Stimulated activated CD4-positive, alpha-beta T cell treated with anti-CD3 and anti-CD28 coated beads, TNF-alpha, amount 100 ng/mL, for 1 hour (primary cell): ENCODE data around the gene USH2A.

ENCODE experiments used
- DNase-seq, 3 donors: peaks; one replicate each; pipeline ENCODE4 v3.0.0-alpha.2; 2020; ENCODE audit warnings: low read depth in 3 of 3, low spot score in 1 of 3

USH2A gene

DNA sequence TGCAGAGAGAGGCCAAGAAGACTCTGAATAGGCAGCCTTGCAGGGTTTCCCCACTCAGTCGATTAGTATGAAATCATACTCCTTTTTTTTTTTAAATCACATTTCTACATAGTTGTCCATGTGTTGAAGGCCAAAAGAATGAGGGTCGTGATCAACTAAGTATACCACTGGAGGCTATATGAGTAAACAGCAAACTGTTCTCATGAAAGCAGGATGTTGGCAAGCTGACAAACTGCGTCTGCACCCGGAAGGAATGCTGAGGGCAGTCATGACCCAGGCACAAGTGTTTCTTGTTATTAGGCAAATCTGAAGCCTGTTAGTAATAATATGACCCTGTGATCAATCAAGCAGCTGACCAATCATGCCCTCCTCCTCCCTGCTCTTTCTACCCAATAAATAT, 213.2 kb downstream of the USH2A start:
- DNase-seq = no peak

DNA sequence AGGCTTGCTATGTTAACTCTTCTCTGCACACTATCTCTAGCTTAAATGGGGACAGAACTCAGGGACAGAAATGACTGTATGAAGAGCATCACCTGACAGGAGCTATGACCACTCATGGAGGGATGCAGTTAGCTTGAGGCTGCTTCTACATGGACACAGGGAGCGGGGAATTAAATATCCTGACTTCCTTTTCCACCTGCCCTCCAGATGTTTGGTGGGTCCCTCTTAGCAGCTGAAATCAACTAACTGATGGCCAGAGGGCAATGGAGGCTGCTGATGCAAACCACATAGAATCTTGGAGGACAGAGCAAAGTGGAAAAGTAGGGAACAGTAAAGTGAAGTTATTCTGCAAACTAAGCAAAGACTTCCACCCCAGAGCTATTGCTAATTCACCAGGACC, 214.1 kb downstream of the USH2A start:
- DNase-seq = no peak

DNA sequence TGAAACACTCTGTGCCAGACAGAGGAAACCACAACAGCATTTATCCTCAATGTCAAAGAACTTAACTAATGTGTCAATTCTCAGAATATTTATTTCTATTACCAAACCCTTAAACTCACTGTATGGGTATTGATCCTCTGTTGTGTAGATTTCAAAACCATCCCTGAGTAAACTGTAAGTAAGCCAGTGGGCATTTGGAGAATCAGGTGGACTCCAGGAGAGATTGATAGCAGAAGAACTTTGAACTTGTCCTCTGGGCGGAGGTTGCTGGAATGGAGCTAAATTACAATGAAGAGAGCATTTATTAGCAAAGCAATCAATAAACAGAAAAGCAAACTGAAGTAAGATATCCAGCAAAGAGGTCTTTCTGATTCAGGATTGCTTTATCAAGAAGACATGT, 216.1 kb downstream of the USH2A start:
- DNase-seq = no peak

DNA sequence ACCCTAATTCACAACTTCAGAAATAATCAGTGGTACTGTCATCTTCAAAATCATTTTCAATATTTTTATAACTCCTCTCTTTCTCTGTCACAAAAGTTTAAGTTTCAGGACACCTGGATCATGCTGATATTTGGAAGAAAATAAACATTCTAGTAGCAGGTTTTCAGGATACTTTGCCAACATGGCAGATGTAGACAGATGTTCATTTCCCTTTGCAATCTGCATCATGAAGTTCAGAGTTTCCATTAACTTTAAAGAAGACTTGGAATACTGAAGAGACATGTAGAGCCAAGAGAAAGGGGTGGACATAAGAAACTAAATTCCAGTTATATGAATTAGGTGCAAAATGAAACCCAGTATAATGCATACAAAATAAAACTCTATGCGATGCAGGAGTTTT, 218.1 kb downstream of the USH2A start:
- DNase-seq = no peak

DNA sequence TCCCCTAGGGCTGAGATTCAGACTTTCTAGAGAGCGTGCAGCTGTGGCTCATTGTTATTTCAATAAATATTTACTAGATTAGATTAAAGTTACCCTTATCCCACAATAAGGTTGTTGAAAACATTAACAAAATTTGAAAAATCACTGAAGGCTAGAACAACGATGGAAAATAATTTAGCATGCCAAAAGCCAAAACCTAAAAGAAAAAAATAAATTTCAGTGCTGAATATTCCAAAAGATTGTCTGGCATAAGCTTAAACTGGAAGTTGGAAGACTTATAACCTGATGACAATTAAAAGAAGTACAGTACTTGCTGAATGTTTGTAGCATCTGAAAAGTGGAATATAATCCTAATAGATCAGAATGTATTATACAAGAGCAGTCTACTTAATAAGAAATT, 221.3 kb downstream of the USH2A start:
- DNase-seq = no peak

DNA sequence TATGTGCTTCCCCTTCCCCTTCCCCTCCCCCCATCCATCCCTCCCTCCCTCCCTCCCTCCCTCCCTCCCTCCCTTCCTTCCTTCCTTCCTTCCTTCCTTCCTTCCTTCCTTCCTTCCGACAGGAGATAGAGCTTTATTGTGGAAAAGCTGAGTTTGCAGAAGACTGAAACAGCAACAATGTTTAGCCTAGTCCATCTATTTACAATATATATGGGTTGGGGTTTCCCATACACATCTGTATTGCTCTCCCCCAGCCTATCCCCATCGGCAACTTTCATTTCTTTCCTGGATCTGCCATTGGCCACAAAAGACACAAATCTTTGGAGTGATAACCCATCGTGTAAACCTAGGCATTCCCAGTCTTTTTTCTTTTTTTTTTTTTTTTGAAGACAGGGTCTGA, 222.3 kb downstream of the USH2A start:
- no peak for DNase-seq

DNA sequence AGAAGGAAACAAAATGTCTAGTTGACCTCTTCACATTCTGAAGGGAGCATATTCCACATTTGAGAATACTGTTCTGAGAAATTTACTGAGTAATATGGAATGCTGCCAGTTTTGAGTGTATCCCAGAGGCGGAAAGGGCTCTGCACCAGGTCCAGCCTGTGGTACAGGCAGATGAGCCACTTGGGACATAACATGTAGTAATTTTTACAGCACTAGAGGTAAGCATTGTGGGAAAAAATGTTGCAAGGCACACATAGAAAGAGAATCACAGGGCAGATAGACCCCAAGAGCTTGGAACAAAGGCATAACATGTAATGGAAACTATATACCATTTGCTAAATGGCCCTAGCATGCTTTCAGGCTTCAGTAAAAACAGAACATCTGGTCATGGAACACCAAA, 228.5 kb downstream of the USH2A start:
- no peak for DNase-seq

DNA sequence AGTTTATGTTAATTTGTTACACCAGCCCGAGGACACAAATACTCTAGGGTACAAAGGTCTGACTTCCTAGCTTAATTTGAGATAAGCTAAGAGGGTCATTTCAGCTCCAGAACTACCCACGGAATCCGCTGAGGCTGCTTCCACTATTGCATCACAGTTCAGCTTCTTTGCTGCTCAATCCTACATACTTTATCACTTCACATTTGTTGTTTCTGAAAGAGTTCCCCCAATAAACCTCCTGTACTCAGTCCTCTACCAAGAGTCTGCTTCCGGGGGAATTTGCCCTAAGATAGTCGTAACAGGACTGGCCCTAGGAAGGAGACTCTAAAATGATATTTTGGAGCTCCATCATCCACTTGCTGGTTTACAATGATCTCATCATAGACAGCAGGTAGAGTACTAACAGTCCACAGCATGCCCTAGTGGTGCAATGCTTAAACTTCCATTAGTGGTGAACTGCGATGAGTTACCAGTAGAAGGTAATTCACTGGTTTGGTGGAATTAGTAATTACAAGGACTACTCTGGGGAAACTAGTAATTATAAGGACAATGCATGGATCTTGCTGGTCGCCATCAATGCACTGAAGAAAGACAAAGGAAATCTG, 229.3 kb downstream of the USH2A start:
- DNase-seq = no peak

DNA sequence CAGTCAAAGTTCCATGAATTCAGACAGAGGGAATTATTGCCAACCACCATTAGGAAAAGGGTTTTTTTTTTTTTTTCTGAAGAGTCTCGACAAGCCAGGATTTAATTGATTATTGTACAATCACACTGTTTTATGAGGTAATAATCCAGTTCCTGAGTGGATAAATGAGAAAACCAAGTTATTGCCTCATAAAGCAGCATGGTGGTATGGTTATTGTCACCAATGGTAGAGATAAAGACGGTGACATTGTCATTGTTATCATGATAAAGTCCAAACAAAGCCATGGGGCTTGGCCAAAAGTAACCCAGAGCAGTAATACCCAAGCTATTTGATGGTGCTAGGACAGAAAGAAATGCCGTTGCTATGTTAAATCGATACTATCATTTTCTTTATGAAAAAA, 232.8 kb downstream of the USH2A start:
- DNase-seq = no peak

DNA sequence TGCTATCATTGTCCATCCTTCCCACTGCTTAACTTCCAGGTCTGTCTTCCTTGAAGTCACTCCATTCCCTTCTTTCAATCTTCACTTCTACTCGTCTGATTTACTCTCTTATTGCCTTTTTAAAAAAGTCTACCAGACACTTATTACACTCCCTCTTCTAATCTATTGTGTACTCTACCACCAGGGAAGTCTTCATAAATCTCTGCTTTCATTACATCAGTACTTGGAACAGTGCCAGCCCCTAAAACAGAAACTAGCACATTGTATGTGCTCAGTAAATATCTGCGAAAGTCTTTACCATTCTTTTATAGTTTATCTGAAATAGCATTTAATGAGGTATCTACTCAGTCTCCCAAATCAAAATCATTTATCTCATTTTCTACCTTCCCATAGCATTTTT, 236.4 kb downstream of the USH2A start:
- no peak for DNase-seq

DNA sequence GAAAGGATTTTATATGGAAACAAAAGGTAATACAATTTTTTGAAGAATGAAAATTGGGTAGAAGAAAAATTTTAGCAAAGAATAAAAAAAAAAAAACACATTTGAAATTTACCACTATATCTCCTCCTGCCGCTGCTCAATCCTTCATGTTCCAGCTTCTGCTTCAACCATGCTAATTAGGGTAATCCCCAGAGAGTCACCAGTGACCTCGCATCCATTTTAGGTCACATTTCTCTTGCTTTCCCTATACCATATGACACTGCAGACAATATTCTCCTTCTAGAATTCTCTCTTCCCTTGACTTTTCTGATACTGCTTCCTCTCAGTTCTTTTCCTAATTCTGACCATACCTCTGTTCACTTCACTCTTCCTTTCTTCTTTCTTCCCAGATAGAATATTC, 237.1 kb downstream of the USH2A start:
- DNase-seq = no peak

DNA sequence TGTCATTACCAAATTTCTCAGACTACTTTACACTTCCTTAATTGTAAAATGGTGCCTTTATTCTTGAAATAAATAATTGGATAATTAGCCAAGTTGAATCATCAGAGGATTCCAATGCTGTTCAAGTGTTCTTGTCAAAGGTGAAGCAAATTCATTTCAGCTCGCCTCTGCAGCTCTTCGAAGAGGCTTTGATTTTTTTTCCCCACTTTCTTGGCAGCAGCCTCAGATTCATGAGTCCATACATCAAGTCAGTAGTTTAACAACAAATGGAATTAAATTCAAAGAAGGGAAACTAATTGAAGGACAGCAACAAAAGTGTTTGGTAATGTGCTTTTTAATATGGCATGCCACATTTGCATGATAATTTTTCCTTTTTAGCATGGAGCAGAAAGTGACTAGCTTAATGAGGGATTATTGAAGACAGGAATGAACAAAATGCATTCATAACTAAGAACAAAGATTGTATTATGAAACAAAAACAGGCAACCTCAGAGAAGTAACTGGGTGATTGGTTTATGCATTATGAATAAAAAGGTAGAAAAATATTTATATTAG, 239.0 kb downstream of the USH2A start:
- no peak for DNase-seq

DNA sequence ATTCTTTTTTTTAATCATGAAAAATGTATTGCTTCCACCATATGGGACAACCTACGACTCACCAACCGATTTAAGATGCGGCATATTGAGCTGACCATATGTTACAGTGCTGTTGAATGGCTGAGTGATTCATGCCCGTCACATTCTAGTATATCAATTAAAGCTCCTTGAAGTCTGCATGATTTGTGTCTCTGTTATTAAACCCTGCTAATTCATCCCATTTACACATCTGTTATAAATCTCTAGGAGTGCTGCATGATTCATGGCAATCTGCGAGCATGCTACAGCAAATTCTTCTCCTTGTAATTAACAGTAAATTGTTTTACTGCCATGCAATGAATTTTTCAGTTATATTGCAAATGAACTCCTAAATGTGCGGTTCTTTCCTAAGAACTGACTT, 239.8 kb downstream of the USH2A start:
- no peak for DNase-seq

DNA sequence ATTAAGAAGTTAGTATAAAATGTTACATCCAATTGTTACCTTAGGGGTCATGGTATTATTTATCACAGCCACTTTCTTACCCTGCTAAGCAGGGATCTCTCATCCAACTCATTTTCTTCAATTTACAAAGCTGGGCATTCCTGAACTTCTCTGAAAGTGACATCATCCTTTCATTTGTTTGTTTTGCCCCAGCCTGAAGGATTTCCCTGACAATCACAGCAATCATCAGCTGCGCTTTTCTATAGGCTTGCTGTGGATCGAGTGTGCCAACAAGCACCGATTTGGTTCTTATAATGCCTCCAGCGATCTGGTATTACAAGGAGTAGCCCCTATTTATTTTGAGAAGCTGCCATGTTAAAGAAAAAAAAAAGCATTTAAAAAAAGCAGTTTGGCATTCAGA, 240.2 kb downstream of the USH2A start:
- no peak for DNase-seq

DNA sequence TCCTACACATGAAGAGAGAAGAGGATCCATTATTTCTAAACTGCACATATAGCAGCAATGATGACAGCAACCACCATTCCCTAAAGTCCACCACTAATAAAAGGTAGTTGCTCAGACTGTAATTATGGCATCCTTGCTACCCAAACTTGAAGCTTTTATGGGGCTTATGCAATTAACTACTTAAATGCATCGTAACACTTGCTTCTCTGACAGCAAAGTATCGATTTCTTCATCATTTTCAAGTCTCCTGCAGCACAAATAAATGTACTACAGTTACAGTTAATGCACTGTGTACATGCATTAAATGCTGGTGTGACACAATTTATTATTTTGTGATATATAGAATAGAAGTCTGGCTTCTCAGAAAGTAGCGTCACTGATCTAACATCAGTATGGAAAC, 241.7 kb downstream of the USH2A start:
- no peak for DNase-seq

DNA sequence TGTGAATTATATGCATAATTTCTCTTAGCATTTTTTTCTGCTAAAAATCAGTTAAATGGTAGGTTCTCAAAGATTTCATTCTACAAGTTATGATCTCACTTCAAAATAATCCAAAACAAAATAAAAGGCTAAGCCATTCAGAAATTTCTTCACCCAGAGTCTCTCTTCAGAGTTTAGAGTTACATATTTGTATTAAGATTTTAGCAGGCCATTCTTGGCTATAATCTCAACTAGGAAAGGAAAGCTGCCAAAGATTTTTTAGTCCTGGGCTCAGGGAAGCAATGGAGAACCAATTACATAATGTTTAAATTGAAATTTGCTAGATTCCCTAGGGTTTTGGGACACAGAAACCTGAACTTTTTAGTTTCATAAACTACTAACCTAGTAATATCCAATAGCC, 245.0 kb downstream of the USH2A start:
- DNase-seq = no peak

DNA sequence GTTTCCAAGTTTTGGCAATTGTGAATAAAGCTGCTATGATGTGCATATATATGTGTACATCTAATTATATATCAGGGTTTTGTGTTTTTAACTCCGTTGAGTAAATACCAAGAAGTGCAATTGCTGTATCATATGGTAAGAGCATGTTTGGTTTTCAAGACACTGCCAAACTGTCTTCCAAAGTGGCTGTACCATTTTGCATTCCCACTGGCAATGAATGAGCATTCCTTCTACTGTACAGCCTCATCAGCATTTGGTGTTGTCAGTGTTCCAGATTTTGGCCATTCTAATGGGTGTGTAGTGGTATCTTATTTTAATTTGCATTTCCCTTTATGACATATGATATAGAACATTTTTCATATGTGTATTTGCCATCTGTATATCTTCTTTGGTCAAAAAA, 246.3 kb downstream of the USH2A start:
- no peak for DNase-seq

DNA sequence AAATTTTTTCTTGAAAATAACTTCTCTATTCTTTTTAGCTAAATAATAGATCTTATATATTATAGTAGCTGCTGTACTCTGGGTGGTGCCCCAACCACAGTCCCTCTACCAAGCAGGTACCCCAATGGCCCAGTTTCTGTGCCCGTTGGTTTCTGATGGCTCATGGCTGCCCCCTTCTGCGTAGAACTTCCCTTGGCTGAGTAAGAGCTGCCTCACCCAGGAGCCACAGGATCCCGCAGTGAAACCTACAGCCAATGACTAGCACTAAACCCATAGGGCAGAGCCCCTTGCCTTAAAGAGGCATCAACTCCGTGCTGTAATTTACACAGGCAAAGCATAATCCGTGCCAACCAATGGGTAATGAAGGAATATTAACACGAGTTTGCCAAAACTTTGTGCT, 247.5 kb downstream of the USH2A start:
- DNase-seq = no peak

DNA sequence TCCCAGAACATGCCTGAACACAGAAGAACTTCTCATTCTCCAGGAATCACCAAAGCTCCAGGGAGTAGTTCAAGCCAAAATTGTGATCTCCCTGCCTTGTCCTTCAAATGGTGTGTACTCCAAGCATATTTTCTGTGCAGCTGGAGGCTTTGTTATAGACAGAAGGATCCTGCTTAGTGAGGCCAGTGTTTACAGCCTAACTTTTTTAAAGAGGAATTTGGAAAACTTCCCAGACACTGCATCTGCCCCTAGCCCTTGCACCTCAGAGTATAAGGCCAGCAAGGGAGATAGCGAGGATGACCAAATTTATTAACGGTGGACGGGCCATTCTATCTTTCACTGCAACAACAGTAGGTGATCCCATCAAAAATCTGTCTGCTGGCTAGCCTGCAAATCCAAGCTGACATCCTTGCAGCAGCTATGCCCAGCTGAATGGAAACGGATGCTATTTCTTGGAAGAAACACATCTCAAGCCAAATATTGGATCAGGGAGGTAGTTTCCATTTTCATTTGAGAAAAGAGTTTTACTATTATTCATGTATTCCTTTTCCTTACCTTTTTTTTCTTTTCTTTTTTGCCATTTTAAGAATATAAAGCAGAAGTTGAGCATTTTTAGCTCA, 249.8 kb downstream of the USH2A start:
- DNase-seq = no peak

DNA sequence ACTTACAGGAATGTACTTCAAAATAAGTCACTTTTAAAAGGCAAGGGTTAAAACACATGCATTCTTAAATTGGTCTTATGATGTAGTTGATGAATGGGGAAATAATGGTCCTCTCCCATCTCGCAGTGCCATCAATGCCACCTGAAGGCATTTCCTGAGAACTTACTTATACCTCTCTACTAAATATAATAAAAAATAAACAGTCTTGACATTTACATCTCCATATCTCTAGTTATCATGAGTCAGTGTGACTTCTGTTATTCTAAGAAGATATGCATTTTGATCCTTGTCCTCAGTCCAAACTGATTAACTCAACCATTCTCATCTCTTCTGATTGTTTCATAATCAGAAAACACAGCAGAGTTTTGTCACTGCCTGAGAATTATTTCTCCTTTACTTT, 253.9 kb downstream of the USH2A start:
- DNase-seq = no peak

DNA sequence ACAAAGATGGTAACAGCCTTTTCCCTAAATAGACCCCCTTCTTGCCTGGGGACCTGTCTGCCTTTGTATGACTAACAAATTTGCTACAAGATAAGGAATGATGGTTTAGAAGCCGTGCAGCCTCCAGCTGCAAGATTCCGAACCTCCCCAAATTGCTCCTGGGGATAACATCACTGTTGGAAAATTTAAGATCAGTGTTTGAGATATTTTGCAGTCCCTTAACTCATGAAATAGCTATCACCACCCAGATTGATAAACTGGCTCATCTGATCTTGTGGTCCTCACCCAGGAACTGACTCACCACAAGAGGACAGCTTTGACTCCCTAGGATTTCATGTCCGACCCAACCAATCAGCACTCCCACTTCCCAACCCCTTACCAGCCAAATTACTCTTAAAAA, 254.7 kb downstream of the USH2A start:
- DNase-seq = no peak

DNA sequence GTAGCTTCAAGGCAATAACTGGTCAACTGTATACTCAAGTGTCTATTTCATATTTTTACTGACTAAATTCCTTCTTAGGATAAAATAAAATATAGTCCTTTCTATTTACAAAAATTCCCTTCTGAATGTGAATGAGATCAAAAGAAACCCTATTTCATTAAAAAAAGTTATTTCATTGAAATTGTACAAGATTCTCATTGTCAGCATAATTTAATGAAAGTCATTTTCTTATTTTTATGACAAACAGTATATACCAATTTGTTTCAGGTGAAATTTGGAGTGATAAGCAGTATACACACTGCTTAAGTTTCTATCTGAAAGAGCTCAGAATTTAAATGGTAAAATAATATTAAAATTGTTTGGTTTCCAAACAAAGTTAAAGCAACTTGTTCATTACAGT, 269.2 kb downstream of the USH2A start:
- DNase-seq = no peak

DNA sequence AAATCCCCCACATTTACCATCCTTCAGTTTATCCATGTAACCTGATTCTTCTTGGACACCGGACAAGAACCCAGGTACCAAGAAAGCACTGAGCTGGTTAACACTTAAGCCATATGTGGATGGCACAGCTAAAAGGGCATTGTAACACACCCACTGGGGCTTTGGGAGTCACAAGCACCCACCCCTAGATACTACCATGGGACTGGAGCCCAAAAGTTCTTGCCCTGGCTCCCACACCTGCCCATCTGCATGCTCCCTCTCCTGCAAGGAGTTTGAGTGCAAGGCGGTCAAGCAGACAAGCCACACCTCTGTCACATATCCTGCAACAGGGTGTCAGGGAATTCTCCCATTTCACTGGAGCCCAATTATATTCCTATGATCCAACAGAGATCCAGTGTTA, 270.1 kb downstream of the USH2A start:
- DNase-seq = no peak
